NCI-H1436 treated with DMSO at 0.1 percent for 48 hours (cell line): ENCODE data around the gene JMJD1C.

Source experiments
- DNase-seq: peaks from one replicate; lab custom pipeline; 2025; lab: John Stamatoyannopoulos, UW

JMJD1C gene

DNA sequence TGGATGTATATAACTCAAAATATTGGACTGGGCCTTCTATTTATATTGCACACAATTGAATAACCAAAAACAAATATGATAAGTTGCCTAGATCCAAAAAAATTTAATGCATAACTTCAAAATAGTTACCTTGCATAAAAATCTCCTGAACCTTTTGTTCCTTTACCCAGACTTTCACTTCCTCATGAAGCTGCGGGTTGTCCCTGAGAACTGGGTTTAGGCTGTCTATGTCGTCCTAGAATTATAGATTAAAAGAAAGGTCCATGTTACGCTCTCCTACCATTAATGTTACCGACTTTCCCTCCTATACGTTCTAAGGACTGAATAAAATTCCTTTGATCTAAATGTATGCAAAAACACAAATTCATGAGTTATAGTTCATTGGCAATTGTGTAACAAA, 246.0 kb downstream of the JMJD1C start:
- DNase-seq: no peak

DNA sequence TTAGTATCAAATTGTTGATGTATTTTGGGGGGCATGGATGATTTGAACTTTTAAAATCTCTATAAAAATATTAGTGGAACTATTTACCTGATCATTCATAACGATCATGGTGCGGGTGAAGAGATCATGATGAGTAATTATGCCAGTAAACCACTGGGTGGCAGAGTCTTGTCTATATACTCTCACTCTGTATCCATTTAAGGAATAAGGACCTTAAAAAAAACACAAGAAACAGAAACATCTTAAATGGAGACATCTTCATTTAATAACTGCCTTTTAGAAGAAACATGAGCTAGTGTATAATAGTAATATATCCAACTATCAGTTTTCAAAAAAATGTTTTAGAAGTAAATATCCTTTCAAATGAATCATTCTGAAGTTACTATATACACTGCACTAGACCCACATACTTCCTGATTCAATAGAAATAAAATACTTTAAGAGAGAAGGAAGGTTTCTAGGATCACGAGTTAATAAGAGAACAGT, 248.6 kb downstream of the JMJD1C start:
- peak; percentile 8 for DNase-seq

DNA sequence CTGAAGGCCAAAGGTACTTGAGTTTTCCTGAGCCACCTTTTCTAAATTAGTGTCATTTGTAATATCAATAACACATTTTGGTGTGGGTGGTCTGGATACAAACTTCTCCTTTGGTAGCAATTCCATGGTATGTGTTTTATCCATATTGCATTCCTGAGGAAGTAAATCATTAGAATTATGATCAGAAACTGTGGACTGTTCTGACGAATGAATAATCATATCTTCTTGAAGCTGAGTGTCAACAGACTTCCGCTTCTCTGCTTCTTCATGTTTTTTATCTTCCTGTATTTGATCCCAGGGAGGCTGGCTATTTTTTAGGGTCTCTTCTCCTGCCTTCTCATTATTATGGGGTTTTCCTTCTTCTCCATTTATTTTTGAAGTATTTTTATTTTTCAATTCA, 251.2 kb downstream of the JMJD1C start:
- DNase-seq: no peak

DNA sequence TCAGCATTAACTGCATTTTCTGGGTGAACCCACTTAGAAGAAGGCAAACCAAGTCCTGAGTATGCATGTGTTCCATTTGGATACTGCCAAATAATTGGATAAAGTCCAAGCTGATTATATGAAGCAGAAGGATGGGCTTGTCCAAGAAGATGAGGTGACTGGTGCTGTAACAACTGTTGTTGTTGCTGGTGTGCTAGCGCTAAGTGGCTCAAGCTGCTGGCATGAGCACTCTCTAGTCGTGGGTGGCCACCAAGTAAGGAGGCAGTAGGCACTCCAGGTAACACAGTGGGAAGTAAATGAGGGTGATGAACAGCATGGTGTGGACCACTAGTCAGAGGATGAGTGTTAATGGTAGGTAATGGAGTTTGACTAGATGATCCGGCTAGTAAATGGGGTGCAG, 252.3 kb downstream of the JMJD1C start:
- DNase-seq: no peak

DNA sequence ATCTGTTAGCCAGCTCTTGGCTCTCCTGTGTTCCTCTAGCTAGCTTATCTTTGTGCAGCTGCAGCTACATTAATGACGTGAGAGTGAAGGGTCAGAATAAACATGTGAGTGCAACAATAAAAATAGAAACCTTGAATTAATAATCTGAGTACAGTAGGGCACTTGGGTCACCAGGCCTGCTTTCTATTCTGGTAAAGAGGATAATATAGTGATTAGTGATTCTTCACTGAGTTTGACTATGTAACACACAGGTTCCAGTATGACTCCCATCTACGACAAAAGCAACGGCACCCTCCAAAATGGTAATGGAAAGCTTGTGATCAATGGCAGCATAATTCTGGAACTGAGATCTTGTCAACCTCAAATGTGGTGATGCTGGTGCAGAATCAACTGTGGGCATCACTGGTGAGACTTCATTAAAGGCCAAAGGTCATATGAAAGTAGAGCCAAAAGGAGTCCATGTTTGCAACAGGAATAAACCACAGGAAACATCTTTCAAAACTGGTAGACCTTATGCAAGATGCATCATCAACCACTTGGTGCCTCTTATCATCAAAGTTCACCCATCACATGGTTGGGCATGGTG, 255.1 kb downstream of the JMJD1C start:
- DNase-seq: no peak

DNA sequence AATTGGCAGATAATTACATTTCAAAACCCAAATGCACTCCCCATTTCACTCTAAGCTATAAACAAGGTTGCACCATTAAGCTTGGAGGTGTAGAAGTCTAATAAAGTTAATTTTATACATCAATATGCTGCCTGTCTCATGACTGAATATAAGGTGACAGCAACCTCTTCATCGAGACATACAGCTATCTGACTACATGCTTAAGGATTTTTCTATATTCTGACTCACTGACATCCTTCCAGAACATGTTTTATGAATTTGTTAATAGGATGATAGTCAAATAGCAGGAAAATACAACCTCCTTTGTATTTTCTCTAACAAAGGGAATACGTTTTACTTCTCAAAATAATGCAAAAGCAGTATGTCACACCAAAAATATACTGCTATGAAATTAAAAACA, 256.1 kb downstream of the JMJD1C start:
- DNase-seq: no peak

DNA sequence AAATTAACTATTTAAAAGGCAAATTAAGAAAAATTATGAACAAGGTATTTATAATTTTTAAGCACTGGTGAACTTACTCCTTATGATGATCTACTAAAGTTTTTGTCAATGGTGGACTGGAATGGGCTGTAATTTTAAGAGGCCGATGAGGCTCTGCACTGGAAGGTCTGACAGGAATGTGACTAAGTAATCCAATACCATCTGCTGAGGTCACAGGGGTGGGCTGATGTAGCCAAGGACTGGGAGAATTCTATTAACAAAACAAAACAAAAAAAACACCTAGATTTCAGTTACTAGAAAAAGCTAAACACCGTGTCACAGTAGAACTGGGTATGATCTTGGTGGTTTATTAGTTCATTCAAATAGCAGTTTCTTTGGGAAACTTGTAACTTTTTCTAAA, 256.8 kb downstream of the JMJD1C start:
- DNase-seq: no peak

DNA sequence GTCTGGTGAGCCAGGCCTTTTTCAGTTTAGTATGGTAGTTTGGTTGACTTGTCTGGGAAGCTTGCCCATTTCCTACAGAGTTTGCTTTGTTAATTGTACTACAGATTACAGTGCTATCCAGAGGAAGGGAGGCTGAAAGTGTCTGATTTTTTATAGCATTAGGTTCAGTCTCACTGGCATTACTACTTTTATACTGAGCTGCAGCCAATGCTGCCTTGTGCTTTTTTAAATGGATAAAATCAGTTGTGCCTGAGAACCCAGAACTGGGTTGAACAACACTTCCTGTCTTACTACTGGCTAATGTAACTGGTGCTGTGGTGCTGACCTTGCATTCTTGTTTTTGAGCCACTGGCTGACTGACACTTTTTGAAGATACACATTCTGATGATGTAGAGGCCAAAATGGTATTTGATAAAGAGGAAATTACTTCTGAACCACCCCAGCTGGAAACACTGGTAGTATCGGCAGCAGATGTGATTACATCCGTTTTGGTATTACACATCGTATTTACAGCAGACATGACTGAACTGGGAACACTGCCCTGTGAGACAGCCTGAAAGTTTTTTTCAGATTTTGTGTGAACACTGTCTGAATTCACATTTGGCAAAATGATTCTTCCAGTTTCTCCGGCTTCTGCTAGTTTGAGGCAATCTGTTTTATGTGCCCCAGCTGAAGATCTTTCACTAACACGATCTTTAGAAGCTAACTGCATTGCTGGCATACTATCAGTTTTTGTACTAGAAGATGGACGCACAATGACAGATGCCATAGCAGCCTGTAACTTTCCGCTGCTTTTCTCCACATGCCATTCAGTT, 258.6 kb downstream of the JMJD1C start:
- no peak for DNase-seq

DNA sequence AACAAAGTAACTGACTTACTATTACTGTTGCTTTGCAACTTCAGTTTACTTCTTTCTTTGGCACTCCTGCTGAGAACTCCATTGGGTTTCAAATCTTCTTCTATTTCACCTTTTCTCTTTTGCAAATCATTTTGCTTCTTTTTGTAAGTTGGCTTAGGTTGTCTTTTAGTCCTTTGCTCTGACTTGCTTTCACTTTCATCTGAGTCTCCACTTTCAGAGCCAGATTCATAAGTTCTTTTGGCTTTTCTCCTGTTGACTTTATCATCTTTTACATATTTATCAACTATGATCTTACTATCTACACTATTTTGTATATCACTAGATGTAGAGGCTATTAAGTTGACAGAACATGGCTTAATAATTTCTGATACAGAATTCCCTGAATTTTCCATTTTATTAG, 259.2 kb downstream of the JMJD1C start:
- DNase-seq: no peak

DNA sequence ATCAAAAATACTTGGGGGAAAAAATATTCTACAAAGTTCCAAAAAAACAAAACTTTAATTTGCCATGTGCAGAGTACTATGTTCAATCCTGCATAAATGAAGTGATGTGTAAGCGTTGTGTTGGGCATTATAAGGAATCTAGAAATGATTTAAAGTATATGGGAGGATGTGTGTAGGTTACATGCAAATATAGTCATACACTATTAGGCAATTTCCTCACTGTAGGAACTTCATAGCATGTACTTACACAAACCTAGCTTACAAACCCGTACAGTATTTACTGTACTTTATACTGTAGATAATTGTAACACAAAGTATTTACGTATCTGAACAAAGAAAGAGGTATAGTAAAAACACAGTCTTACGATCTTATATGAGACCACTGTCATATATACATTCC, 260.4 kb downstream of the JMJD1C start:
- no peak for DNase-seq

DNA sequence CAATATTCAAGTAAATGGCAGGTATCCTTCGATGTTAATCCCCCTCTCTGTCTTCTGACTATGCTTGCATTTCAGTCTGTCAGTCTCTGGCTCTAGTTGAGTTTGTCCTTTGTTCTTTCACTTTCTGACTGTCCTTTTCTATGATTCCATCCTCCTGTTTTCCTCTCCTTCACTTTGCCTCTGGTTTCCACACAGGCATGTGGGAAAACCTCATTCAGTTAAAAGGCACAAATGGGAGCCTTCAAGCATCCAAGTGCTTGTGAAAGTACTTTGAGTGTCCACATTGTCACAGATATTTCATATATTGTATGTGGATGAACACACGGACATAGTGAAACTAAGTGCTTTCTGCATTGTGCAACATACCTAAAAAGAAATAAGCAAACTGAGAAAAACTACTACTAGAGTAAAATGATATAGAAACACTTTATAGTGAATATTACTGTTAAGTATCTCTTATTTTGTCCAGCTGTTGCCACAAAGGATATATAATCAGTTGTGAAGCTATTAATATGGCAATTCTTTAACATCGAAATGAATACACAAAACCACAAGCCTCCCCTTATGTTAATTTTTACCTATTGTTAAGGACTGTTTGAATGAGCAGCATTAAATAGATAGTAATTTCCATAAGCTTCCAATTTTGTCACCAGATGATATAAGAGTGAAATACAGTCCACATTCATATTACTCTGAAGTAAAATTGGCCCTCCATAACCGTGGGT, 260.9 kb downstream of the JMJD1C start:
- DNase-seq: no peak

DNA sequence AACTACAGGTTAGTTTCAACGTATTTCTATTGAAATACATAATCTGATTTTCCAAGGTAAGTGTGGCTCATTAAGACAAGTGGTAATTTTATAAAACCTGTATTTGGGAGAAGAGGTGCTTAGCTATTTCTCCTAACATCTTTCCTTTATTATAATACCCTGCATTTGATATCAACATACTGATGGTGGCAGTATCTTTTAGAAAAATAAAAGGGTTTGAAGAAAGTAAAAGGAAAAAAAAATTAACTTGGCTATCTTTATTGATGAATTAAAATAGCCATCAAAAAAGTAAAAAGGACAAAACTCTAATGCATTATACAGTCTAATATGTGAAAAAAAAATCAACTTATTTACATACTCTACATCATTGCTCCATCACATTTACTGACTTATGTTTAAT, 264.7 kb downstream of the JMJD1C start:
- no peak for DNase-seq

DNA sequence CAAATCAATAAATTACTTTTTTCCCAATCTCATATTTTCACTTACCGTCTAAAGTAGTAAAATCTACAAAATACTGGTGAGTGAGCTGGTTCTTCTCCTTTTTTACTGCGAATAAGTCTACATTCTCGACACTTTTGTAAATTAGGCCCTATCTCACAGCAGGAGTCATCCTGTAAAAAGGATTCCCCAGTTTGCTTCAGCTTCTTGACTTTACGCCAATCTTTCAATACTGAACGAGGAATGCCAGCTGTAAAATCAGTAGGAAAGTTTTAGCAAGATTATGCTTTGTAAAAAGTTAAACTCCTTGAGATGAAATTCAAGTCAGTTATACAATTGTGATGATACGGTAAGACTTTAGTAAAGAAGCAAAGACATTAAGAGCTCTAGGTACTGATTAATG, 265.3 kb downstream of the JMJD1C start:
- no peak for DNase-seq

DNA sequence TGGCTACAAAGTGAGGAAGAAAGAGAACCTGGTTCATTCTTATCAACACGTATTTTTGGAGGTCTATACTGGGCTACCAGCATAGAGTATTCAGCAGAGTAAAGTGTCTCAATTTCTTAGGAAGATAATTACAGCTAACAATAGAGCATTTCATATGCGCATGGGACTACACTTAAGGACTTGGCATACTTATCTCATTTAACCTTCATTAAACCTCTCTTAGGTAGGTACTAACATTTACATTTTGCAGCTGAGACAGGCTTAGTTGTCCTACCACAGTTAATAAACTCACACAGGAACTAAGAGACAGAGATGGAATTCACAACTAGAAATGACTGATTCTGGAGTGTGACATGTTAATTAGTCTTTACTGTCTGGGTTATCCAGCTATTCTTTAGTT, 266.1 kb downstream of the JMJD1C start:
- DNase-seq: no peak

DNA sequence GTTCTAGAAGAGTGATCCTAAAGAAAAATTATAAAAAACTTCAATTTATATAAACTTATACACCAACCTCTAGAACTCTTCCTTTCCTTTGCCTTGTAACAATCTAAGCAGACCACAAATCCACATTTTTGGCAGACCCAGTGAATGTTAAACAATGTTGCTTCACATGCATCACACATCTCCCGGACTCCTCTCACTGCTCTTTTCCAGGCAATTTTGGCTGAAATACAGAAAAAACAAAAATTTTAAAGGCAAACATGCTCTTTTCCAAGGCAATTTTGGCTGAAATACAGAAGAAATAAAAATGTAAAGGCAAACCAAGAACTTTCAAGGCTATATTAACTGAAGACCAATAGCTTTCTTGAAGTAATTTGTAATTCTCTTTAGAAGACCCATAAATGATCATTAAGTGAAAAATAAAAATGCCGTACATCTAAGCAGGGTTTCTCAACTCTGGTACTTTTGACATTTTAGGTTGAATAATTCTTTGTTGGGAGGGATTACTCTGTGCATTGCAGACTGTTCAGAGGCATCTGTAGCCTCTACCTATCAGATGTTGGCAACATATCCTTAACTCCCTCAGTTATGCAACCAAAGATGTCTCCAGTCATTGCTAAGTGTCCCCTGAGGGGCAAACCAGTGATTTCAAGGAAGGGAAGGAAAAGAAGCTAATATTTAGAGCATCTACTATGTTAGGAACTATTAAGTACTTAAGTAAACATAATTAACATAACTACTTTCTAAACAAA, 268.3 kb downstream of the JMJD1C start:
- no peak for DNase-seq

DNA sequence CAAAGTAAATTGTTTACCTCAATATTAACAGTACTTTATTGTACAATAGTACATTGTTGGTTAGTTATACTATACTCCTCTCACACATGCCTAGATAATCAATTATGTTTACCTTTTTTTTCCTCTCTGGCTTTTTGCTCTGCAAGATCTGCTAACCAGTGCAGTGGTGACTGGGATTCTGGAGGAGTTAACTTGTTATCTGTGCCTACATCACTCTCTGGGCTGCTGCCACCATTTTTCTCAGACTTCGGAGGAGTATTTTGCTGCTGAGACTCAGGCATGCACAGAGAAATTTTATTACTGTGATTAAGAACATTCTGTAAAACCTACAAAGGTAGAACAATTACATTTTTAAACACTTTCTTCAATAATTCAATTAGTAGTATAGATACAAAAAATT, 273.0 kb downstream of the JMJD1C start:
- no peak for DNase-seq

DNA sequence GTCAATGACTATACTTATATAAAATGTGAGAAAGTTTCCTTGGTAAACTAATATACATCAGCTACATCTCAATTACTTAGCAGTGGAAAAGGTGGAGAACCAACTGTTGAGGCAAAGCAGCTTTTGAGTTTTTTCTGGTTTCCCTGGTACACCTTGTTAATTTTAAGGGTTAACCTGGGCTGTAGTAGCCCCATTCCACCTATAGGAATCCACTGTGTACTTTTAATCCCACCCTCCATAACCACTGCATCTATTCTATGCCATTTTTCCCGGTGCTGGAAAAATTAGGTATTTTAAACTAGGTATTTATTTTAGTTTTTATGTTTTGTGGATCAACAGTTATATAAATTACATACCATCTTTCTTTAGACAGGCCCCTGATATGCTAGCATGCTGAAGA, 290.2 kb downstream of the JMJD1C start:
- DNase-seq: no peak

DNA sequence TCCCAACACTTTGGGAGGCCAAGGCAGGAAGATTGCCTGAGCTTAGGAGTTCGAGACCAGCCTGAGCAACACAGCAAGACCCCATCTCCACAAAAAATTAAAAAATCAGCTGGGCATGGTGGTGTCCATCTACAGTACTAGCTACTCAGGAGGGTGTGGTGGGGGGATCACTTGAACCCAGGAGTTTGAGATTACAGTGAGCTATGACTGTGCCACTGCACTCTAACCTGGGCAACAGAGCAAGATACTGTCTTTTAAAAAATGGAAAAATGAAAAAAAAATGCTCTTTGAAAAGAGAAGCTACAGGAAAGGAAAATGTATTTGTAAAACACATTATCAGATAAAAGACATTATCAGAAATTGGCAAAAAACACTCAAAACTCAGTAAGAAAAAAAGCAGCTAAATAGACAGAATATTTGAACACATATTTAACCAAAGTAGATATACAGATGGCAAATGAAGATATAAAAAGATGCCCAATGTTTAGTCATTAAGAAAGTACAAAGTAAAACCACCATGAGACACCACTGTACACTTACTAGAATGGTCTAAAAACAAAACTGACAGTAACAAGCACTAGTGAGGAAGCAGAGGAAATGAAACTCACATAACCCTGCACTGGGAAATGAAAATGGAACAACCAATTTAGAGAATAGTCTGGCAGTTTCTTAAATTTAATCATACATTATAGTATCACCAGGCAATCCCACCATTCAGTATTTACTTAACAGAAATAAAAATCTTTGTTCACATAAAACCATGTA, 292.1 kb downstream of the JMJD1C start:
- DNase-seq: no peak

DNA sequence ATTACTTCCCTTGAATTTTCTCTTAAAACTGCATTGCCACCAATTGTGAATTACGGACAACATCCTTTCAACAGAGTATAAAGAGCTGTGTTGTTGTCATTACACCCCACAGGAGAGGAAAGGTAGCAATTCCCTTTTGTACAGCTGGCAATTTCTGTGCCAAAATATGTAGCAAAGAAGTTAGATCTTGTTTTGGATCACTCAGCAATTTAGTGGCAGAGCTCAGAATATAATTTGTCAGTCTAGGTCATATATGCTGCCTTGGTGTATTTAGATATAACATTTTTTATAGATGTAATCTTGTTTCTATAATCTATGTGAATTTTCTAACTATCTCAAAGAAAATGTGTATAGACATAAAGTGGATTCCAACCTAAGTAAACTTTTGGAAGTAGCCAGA, 293.9 kb downstream of the JMJD1C start:
- DNase-seq: no peak

DNA sequence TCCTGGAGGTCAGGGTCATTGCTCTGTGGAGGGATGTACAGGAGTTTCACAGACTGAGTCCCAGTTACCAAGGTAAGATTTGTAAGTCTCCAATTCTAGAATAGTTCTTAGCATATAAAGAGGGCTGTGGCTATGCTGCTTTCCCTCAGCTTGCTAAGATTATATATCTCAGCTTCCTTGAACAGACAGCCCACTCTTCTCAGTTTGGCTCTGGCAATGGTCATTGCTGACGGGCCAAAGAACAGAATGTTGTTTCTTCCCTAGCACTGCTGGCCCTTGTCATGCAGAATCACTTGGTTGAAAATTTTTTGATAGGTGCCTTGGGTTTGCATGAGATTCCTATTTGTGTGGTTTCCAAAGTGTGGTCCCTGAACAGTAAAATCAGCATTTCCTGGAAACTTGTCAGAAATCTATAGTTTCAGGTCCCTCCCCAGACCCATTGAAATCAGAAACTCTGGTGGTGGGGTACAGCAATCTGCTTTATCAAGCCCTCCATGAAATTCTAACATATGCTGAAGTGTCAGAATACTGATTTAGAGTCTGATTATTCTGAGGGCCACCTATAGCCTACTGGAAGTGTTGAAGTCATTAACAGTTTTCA, 294.4 kb downstream of the JMJD1C start:
- DNase-seq: no peak

DNA sequence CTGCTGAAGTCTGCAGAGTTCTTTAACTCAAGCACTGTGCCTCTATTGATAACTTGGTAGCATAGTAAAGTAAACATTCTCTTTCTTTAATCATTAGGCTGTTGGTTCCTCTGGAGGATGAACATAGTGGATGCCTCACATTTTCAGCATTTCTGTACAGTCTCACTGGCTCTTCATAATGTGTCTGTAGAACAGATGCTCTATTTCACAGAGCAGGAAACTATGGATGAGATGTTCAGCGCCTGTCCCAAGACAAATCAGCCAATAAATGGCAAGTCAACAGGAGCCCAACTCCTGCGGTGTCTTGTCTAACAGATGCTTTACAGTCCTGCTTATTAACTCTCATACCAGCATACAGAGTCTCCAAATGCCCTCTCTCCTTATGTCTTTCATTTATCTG, 296.2 kb downstream of the JMJD1C start:
- no peak for DNase-seq
